ENCODE measurements around the gene MYH16.

- TF ChIP-seq SNAI2 (CRISPR knock-in tag; IDR thresholded peaks at IDR 0.05) (no peak), CSDC2 (CRISPR knock-in tag; IDR thresholded peaks at IDR 0.05) (no peak), PATZ1 (CRISPR knock-in tag; IDR thresholded peaks at IDR 0.05; ENCODE audit: borderline replicate concordance) (no peak), ZNF8 (CRISPR knock-in tag; IDR thresholded peaks at IDR 0.05) (no peak), POU6F1 (CRISPR knock-in tag; IDR thresholded peaks at IDR 0.05; ENCODE audit: borderline replicate concordance, low read depth) (no peak), RARB (CRISPR knock-in tag; IDR thresholded peaks at IDR 0.05) (no peak), BACH2 (CRISPR knock-in tag; IDR thresholded peaks at IDR 0.05; ENCODE audit: borderline replicate concordance) (no peak), CREB5 (CRISPR knock-in tag; IDR thresholded peaks at IDR 0.05; ENCODE audit: low read depth) (no peak), ZFP30 (CRISPR knock-in tag; IDR thresholded peaks at IDR 0.05) (no peak), ZC3H10 (CRISPR knock-in tag; IDR thresholded peaks at IDR 0.05) (no peak)
Observed at GRCh38 chr7:99242682-99243081, 30.0 kb upstream of the MYH16 start.

Measured in SK-N-SH treated with all-trans-retinoic acid at 6 μM for 48 hours (cell line).